WTC11 (cell line): Measurements from ENCODE around the gene RANGRF.

Source experiments
- E2F5 ChIP-seq: sonication (generic); formaldehyde crosslinking; IDR thresholded peaks from 2 replicates; pipeline ENCODE4 v1.8.1; 2022; ENCODE audit warnings: mild to moderate bottlenecking, moderate library complexity, missing genetic modification reagents
- ETV6 ChIP-seq: sonication (generic); formaldehyde crosslinking; IDR thresholded peaks from 2 replicates; pipeline ENCODE4 v1.8.1; 2022; ENCODE audit warnings: mild to moderate bottlenecking, missing genetic modification reagents
- TF ChIP-seq, protein P1 (sequence below): sonication (generic); formaldehyde crosslinking; IDR thresholded peaks from 2 replicates; pipeline ENCODE4 v1.8.0; 2022; ENCODE audit warnings: mild to moderate bottlenecking, missing genetic modification reagents
- TF ChIP-seq, protein P2 (sequence below): fragments of 200-600 bp; IDR thresholded peaks from 2 replicates; pipeline ENCODE4 v1.8.0; 2022; ENCODE audit warnings: antibody characterized with exemption

GRCh38 chr17:8273884-8274444 lies 14.5 kb upstream of the RANGRF start:
- TF ChIP-seq, protein P1, sequence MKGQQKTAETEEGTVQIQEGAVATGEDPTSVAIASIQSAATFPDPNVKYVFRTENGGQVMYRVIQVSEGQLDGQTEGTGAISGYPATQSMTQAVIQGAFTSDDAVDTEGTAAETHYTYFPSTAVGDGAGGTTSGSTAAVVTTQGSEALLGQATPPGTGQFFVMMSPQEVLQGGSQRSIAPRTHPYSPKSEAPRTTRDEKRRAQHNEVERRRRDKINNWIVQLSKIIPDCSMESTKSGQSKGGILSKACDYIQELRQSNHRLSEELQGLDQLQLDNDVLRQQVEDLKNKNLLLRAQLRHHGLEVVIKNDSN (CRISPR knock-in tag): no peak
- TF ChIP-seq ETV6 (no peak), E2F5 (CRISPR knock-in tag) (no peak)
- TF ChIP-seq, protein P2, sequence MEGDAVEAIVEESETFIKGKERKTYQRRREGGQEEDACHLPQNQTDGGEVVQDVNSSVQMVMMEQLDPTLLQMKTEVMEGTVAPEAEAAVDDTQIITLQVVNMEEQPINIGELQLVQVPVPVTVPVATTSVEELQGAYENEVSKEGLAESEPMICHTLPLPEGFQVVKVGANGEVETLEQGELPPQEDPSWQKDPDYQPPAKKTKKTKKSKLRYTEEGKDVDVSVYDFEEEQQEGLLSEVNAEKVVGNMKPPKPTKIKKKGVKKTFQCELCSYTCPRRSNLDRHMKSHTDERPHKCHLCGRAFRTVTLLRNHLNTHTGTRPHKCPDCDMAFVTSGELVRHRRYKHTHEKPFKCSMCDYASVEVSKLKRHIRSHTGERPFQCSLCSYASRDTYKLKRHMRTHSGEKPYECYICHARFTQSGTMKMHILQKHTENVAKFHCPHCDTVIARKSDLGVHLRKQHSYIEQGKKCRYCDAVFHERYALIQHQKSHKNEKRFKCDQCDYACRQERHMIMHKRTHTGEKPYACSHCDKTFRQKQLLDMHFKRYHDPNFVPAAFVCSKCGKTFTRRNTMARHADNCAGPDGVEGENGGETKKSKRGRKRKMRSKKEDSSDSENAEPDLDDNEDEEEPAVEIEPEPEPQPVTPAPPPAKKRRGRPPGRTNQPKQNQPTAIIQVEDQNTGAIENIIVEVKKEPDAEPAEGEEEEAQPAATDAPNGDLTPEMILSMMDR: no peak
